ENCODE results near the gene COL5A1. TPM values are rescaled to one million over a fixed set of nuclear protein-coding genes. Genes with fewer than 3 reads are reported as not detected.

Gene COL5A1
- total RNA-seq, 1 donor from 2014 or later, result 6.1 TPM

DNA sequence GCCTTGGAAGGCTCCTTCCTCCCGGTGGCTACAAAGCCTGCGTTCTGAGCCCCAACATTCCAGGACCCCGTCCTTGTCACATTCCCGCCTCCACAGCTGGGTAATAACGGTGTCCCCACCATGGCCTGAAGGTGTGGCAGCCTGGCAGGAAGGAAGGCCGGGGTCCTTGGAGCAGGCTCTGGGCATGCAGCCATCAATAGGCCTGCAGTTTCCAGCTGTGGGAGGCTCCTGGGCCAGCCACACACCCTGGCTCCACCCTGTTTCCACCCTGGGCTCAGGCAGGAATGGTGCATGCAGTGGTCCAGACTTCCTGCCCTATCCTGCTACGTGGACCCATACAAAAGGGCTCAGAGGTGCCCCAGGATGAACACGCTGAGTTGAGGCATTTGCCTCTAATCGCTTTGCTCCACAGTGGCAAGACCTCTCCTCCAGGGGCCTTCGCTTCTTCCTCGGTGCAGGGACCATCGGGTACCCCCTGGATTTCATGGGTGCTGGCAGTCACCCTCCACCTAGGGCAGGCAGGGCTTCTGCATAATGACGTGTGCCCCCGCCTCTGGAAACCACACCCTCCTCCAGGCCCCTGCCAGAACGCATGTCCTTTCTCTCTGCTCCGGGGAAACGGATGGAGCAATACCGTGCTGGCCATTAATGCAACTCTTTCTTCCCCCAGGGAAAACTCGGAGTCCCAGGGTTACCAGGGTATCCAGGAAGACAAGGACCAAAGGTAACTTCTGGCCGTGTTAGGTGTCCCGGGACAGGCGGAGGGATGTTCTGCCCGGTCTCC is 143.9 kb downstream of the COL5A1 start:
- Mint-ChIP-seq H3K36me3 (no peaks in the 10 kb centered on the region), H3K27me3 (ENCODE audit: insufficient read depth, low read depth) (peaks cover 6% of the 10 kb centered on the region), H3K27ac (no peak overlapping the region), H3K4me1 (peaks cover 15% of the 10 kb centered on the region), H3K9me3 (no peaks in the 10 kb centered on the region), H3K4me3 (no peak overlapping the region)
- Histone ChIP-seq H3K4me3 (no peak overlapping the region), H3K4me2 (no peak overlapping the region), H4K20me1 (ENCODE audit: low read depth) (no peaks in the 10 kb centered on the region), H3K27me3 (no peaks in the 10 kb centered on the region), H3K36me3 (no peaks in the 10 kb centered on the region), H3K79me2 (ENCODE audit: low read depth) (no peaks in the 10 kb centered on the region), H3K9ac (no peak overlapping the region), H3K4me1 (peaks cover 13% of the 10 kb centered on the region), H2AFZ (replicated peaks) (no peak overlapping the region), H3K9me3 (ENCODE audit: low read depth) (no peaks in the 10 kb centered on the region), H3K27ac (no peak overlapping the region), H3F3A (ENCODE audit: low read depth) (peaks cover 11% of the 10 kb centered on the region)
- TF ChIP-seq EZH2 (IDR thresholded peaks at IDR 0.05), result no peak
- TF ChIP-seq, protein P1, sequence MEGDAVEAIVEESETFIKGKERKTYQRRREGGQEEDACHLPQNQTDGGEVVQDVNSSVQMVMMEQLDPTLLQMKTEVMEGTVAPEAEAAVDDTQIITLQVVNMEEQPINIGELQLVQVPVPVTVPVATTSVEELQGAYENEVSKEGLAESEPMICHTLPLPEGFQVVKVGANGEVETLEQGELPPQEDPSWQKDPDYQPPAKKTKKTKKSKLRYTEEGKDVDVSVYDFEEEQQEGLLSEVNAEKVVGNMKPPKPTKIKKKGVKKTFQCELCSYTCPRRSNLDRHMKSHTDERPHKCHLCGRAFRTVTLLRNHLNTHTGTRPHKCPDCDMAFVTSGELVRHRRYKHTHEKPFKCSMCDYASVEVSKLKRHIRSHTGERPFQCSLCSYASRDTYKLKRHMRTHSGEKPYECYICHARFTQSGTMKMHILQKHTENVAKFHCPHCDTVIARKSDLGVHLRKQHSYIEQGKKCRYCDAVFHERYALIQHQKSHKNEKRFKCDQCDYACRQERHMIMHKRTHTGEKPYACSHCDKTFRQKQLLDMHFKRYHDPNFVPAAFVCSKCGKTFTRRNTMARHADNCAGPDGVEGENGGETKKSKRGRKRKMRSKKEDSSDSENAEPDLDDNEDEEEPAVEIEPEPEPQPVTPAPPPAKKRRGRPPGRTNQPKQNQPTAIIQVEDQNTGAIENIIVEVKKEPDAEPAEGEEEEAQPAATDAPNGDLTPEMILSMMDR (IDR thresholded peaks at IDR 0.05), result no peak
- DNase-seq (ENCODE audit: low spot score), result no peak

DNA sequence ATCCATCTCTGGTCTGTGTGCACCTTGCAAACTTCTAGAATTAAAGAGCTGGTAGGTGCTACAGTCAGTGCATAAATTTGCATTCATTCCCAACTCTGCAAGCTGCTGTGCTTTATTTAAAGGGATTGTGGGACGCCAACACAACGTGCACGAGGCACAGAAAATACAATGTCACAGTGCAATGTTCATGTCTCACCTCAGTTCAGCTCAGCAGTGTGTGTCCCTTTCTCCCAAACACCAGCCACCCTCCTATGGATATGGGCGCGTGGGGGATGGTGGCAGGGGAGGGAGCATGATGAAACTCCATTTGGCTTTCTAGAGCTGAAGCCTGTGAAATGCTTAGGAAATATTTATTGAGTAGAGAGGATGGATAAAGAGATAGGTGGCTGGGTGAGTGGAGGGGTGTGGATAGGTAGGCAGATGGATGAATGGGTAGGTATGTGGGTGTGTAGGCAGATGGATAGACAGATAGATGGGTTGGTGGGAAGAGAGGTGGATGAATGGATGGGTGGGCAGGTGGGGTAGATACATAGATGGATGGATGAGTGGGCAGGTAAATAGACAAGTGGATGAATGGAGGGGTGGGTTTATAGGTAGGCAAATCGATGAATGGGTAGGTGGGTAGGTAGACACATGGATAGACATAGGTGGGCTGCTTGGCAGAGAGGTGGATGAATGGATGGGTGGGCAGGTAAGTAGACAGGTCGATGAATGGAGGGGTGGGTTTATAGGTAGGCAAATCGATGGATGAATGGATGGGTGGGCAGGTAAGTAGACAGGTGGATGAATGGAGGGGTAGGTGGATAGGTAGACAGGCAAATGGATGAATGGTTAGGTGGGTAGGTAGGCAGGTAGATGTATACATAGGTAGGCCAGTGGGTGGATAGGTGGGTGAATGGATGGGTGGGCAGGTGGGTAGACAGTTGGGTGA is 146.3 kb downstream of the COL5A1 start:
- Histone ChIP-seq H4K20me1 (ENCODE audit: low read depth) (no peaks in the 10 kb centered on the region), H3K27ac (no peak overlapping the region), H3K79me2 (ENCODE audit: low read depth) (no peaks in the 10 kb centered on the region), H3K9ac (no peak overlapping the region), H3F3A (ENCODE audit: low read depth) (peaks cover 11% of the 10 kb centered on the region), H3K4me3 (no peak overlapping the region), H3K36me3 (no peaks in the 10 kb centered on the region), H2AFZ (replicated peaks) (no peak overlapping the region), H3K4me1 (peaks cover 13% of the 10 kb centered on the region), H3K4me2 (no peak overlapping the region), H3K9me3 (ENCODE audit: low read depth) (no peaks in the 10 kb centered on the region), H3K27me3 (no peaks in the 10 kb centered on the region)
- no peak for DNase-seq (ENCODE audit: low spot score)
- Mint-ChIP-seq H3K27ac (no peak overlapping the region), H3K36me3 (no peaks in the 10 kb centered on the region), H3K9me3 (no peaks in the 10 kb centered on the region), H3K4me3 (no peak overlapping the region), H3K4me1 (peaks cover 17% of the 10 kb centered on the region), H3K27me3 (ENCODE audit: insufficient read depth, low read depth) (peaks cover 9% of the 10 kb centered on the region)
- TF ChIP-seq, protein P1 (IDR thresholded peaks at IDR 0.05), result no peak
- TF ChIP-seq EZH2phosphoT487 (IDR thresholded peaks at IDR 0.05) (no peak), EZH2 (IDR thresholded peaks at IDR 0.05) (no peak)

DNA sequence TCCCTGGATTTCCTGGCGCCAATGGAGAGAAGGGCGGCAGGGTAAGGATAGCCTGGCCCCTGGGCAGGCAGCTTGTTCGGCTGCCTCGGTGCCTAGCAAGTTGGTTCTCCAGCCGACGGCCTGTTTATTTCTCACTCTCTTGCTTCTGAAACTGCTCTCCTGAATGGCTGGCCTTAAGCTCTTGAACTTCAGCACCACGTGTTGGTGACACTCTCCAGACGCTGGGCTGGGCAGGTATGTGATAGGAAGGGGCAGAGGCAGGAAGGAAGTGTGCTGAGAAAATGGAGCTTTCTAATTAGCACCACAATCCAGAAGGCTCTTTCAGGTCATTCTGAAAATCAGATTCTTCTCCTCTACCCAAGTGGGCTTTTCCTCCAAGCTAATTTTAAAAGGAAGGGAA is 147.6 kb downstream of the COL5A1 start:
- no peaks in the 10 kb centered on the region for H3K79me2 ChIP-seq (ENCODE audit: low read depth)
- Mint-ChIP-seq H3K9me3 (no peaks in the 10 kb centered on the region), H3K27me3 (ENCODE audit: insufficient read depth, low read depth) (peaks cover 5% of the 10 kb centered on the region), H3K36me3 (no peaks in the 10 kb centered on the region), H3K4me3 (no peak overlapping the region), H3K27ac (no peak overlapping the region), H3K4me1 (peaks cover 17% of the 10 kb centered on the region)
- TF ChIP-seq EZH2phosphoT487 (IDR thresholded peaks at IDR 0.05) (no peak), EZH2 (IDR thresholded peaks at IDR 0.05) (no peak)
- TF ChIP-seq, protein P1 (IDR thresholded peaks at IDR 0.05), result no peak
- peaks cover 11% of the 10 kb centered on the region for H3K4me1 ChIP-seq
- no peaks in the 10 kb centered on the region for H3K9me3 ChIP-seq (ENCODE audit: low read depth)
- H3K27ac ChIP-seq, result no peak overlapping the region
- no peak overlapping the region for H3K4me3 ChIP-seq
- H2AFZ ChIP-seq (replicated peaks), result no peak overlapping the region
- H3K27me3 ChIP-seq, result no peaks in the 10 kb centered on the region
- peaks cover 9% of the 10 kb centered on the region for H3F3A ChIP-seq (ENCODE audit: low read depth)
- no peaks in the 10 kb centered on the region for H4K20me1 ChIP-seq (ENCODE audit: low read depth)
- H3K36me3 ChIP-seq, result no peaks in the 10 kb centered on the region
- no peak for DNase-seq (ENCODE audit: low spot score)
- no peak overlapping the region for H3K9ac ChIP-seq
- H3K4me2 ChIP-seq, result no peak overlapping the region
